Limb (tissue), 2 donors: ENCODE measurements around the gene BTD.
A peak's percentile ranks its signal among the peaks of the same experiment; 100 is the strongest.
"Not testable (repeated sequence)": the region's sequence is repeated elsewhere in the genome, so short reads cannot be mapped to it uniquely, and the experiment has no call there.

Source experiments
- DNase-seq, 2 donors: peaks; one replicate each; pipeline ENCODE4 v3.0.0-alpha.2; 2016; ENCODE audit errors: extremely low spot score in 2 of 2

The BTD gene

GRCh38 chr3:15601399-15602145, at the start of gene BTD, which contains the start of gene HACL1:
Gene BTD, plus strand, starts transcription at chr3:15601745. Its CDS starts 33,695 bp downstream, at chr3:15635440.
Gene HACL1, minus strand, starts transcription at chr3:15601569. Its CDS starts 106 bp downstream, at chr3:15601463.
- DNase-seq: peak; percentile 99

DNA sequence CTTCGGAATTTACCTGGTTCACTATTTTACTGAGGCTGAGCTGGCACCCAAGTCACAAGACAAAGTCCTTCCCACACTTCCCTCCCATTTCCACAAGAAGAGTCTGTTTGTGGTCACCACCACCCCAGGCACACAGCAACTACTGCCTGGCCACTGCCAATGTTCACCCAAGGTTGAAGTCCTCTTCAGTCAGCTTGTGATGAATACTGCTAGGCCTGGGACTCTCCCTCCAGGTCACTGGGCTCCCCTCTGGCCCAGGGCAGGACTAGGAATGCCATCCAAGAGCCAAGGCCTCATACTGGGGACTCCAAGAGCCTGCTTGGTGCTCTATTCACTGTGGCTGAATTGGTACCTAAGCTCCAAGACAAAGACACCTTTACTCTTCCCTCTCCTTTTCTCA, 49.6 kb upstream of the BTD start:
- no peak for DNase-seq

DNA sequence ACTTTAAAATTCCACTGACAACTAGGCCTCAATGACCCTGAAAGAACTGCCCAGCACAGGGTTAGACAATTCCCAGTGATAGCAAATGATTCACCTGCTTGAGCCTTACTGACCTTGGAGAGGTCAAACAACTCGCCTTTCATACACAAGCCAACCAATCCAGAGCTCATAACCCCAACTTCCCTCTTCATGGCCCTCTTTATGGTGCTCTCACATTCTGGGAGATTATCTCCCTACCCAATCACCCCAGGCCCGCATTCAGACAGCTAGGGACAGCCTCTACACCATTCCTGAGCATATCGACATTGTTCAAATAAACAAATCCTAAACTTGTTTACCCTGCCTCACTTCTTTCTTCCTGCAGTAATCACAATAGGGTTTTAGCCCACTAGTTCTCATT, 47.8 kb upstream of the BTD start:
- DNase-seq: no peak

GRCh38 chr3:15556512-15556911, 45.0 kb upstream of the BTD start:
- DNase-seq: no peak

GRCh38 chr3:15557511-15557946, 44.0 kb upstream of the BTD start:
- DNase-seq: peak; percentile 55 to 58

GRCh38 chr3:15558581-15558980, 43.0 kb upstream of the BTD start:
- DNase-seq: no peak

DNA sequence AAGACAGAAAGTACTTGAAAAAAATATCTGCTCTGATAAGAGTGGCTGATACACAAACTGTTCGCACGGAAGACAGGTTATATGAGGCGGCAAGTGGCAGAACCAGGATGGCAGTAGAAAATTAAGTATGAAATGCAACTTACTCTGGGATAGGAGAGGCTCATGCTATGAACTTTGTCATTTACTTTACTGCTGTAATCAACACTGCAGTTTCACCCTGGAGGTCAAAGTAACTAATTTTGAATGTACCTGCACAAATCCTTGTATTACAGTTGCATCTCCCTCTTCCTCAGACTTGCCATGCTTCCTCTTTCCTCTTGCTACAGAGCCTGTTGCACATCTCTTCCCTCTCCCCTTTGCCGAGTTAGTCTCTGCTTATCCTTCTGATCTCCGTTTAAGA, 39.0 kb upstream of the BTD start:
- no peak for DNase-seq

GRCh38 chr3:15563190-15563589, 38.4 kb upstream of the BTD start:
- no peak for DNase-seq

- DNase-seq: no peak
These were observed 29.4 kb upstream of the BTD start for GRCh38 chr3:15572138-15572537.

DNA sequence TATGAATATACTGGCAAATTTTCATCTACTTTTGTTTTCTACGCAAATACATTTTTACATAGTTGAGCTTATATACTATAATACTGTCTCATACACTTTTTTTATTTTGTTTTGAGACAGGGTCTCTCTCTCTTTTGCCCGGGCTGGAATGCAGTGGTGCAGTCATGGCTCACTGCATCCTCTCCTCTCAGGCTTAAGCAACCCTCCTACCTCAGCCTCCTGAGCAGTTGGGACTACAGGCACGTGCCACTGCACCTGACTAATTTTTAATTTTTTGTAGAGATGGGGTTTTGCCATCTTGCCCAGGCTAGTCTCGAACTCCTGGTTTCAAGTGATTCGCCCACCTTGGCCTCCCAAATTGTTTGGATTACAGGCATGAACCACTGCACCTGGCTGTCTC, 26.1 kb upstream of the BTD start:
- no peak for DNase-seq

DNA sequence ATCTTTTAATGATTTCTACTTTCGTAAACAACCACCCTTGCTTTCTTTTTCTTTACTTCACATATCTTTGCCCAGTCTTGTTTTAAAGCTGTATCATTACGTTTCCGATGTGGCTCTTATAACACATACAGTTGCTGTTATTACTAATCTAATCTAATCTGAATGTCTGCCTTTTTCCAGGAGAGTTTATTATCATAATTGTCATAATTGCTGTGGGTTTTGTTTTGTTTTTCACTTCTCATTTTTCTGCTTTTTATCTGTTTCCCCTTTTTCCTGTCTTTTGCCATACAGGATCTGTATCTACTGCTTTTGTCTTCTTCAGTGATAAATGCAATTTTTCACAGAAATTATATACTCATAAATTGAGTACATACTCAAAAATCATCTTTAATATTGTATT, 25.1 kb upstream of the BTD start:
- no peak for DNase-seq

DNA sequence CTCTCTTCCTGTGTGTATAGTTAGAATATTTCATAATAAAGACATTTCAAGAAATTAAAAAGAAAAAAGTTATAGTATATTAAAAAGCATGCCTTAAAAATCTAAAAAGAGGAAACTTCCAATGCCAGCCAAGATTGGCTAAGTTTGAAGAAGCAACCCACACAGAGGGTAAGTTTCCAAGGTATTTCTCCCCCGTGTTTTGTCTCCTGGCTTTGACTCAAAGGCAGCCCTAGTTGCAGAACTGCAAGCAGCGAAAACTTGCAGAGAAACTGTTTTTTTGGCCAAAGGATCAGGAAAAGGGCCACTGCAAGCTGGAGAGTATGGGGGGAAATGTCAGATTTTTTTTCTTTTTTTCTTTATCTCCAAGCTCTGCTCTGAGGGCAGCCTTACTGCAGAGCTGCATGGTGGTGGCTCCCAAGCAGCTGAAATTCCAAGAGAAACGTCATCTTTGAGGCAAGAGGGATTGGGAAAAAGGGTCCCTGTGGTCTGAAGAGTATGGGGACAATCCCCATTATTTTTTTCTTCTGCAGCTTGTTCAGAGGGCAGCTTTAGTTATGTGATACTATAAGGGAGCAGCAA, 23.2 kb upstream of the BTD start:
- no peak for DNase-seq

- no peak for DNase-seq
These were observed 22.5 kb upstream of the BTD start for GRCh38 chr3:15579051-15579450.

- DNase-seq: no peak
These were observed 19.8 kb upstream of the BTD start for GRCh38 chr3:15581471-15582394.

DNA sequence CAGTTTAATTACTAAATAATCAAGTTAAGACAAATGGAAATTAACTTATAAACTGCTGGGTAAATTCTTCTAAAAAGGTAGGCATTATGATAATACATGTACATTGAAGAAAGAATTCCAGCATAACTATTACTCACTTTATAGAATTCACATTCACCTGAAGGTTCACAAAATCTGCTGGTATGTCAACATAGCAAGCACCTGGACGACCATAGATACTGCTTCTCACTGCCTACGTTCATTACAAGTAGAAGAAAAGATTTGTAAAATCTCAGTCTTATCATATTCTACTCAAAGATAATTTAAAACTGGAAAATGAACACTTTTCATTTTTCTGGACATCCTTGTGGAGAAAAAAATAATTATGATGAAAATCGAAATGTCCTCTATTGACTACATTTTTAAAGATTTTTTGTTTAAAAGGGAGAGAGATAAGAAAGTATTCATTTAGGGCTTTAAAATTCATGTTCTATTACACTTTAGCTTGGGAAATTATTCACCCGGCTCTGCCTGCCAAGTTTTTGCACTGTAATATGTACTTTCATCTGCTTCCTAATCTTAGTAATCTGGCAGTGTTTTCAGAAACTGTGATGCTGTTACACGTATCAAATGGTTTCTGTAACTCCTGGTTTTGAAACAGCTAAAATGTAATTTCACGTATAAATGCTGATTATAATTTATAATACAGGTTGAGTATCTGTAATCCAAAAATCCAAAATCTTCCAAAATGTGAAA, 16.3 kb upstream of the BTD start:
- DNase-seq: no peak

DNA sequence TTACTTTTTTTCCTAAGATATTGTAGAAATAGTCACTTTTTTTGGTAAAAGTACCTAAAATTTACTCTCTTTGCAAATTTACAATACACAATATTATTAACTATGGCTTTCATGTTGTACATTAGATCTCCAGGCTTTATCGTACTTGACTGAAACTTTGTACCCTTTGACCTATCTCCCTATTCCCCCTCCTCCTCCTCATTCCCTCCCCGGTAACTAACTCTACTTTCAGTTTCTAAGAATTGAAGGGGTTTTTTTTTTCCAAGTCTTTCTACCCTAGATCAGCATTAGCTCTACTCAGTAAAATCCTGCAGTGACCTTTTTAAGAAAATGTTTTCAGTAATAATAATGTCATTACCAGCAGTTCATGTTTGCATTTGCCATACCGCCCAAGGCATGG, 10.3 kb upstream of the BTD start:
- DNase-seq: no peak

GRCh38 chr3:15591928-15592327, 9.6 kb upstream of the BTD start:
- no peak for DNase-seq

- no peak for DNase-seq
These were observed 8.6 kb upstream of the BTD start for GRCh38 chr3:15592968-15593367.

DNA sequence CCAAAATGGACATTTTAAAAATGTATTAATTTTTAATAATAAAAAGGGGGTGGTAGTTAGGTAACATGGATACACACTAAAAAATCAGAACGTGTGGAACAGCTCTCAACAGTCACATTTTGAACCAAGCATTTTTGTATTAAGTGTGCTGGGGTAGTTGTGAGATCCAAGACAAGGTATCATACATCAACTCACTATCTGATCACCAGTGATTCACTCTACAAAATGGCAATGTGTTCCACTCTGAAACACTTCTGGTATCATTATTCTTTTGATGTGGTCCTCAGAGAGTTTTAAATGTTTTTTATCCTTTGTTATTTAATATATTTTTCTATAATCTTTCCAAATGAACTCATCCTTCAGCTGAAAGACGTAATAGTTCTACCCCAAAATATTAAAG, 5.6 kb upstream of the BTD start:
- DNase-seq: no peak

DNA sequence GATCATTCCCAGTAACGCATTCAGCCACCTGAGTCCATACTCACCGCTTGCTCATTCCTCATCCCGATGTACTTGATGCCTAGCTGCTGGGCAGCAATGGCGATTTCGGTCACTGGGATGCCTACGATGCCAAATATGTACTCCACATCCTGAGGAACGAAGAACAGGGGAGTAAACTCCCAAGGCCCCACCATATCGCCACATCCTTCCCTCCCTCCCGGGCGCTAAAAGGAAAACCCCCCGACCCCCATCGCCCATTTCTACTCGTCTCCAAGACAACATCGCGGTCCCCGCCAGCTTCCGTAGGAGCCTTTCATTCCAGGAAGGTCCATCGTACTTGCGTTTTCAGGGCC, 523 bp upstream of the BTD start:
- no peak for DNase-seq

GRCh38 chr3:15602146-15602536, 596 bp downstream of the BTD start:
- DNase-seq: no peak

- DNase-seq: not testable (repeated sequence)
These were observed 1.3 kb downstream of the BTD start for GRCh38 chr3:15602816-15603215.
